Left ventricle myocardium inferior (tissue), 1 donor: Measurements from ENCODE around the gene SLIT3. TPM values are rescaled to one million over a fixed set of nuclear protein-coding genes. Genes with fewer than 3 reads are reported as not detected.
A peak's percentile ranks its signal among the peaks of the same experiment; 100 is the strongest.

Source experiments
- DNase-seq: peaks from one replicate; pipeline ENCODE4 v3.0.0-alpha.2; 2020
- H3K27ac ChIP-seq: fragments of 200-600 bp; replicated peaks from 2 replicates; pipeline ENCODE4 v1.8.0; 2021
- H3K27me3 ChIP-seq: fragments of 200-600 bp; 2 replicates; pipeline ENCODE4 v1.8.0; 2021; ENCODE audit warnings: low read depth
- H3K36me3 ChIP-seq: fragments of 200-600 bp; 2 replicates; pipeline ENCODE4 v1.8.0; 2021
- H3K4me1 ChIP-seq: fragments of 200-600 bp; 2 replicates; pipeline ENCODE4 v1.8.0; 2021
- H3K4me3 ChIP-seq: fragments of 200-600 bp; 2 replicates; pipeline ENCODE4 v1.8.0; 2021; ENCODE audit warnings: mild to moderate bottlenecking, moderate library complexity
- H3K9me3 ChIP-seq: fragments of 200-600 bp; replicated peaks from 2 replicates; pipeline ENCODE4 v1.8.0; 2021
- CTCF ChIP-seq: fragments of 200-600 bp; IDR thresholded peaks from 2 replicates; pipeline ENCODE4 v1.8.0; 2021; ENCODE audit warnings: antibody characterized with exemption, mild to moderate bottlenecking, borderline replicate concordance
- intact Hi-C: fragments of 100-400 bp; cut with micrococcal nuclease; formaldehyde crosslinking; loops from one replicate; pipeline ENCODE4 v1.11.0; 2022
- total RNA-seq: library from RNA; stranded (reverse); fragmentation: NEBNext Ultra II Directional; extraction: Animal tissue kit (Norgen Biotek cat#: 25700); gene quantifications from one replicate; pipeline ENCODE4 v1.2.1, GENCODE V29; 2021
- donor health status: DM: no; HTN: yes; CAD: no; lungs with severe emphysema.

Gene SLIT3
- total RNA-seq, 1 donor from 2014 or later, result 22.7 TPM

- H3K36me3 ChIP-seq, result no peaks in the 10 kb centered on the region
- DNase-seq, result no peak
- intact Hi-C loops, result no loop called here
- no peaks in the 10 kb centered on the region for H3K27me3 ChIP-seq
- peaks cover 19% of the 10 kb centered on the region for H3K4me1 ChIP-seq
- H3K27ac ChIP-seq, result no peak overlapping the region
- H3K4me3 ChIP-seq, result no peak overlapping the region
- TF ChIP-seq CTCF, result no peak
- H3K9me3 ChIP-seq, result peaks cover 10% of the 10 kb centered on the region
Measured at GRCh38 chr5:169164481-169164925, 136.4 kb downstream of the SLIT3 start.

- H3K4me1 ChIP-seq, result peaks cover 19% of the 10 kb centered on the region
- TF ChIP-seq CTCF, result no peak
- H3K9me3 ChIP-seq, result peaks cover 31% of the 10 kb centered on the region
- intact Hi-C loops, result no loop called here
- no peaks in the 10 kb centered on the region for H3K36me3 ChIP-seq
- no peak for DNase-seq
- H3K4me3 ChIP-seq, result no peak overlapping the region
- no peaks in the 10 kb centered on the region for H3K27me3 ChIP-seq
- no peak overlapping the region for H3K27ac ChIP-seq
Measured at GRCh38 chr5:169162407-169162806, 138.5 kb downstream of the SLIT3 start.

- intact Hi-C loops, result no loop called here
- Histone ChIP-seq H3K36me3 (no peaks in the 10 kb centered on the region), H3K27ac (peak overlapping the region; percentile 27), H3K4me3 (peak overlapping the region; percentile 4), H3K9me3 (peaks cover 36% of the 10 kb centered on the region), H3K27me3 (no peaks in the 10 kb centered on the region), H3K4me1 (peaks cover 19% of the 10 kb centered on the region)
- TF ChIP-seq CTCF, result no peak
- DNase-seq, result peak; percentile 17
Measured at GRCh38 chr5:169161022-169161680, 139.8 kb downstream of the SLIT3 start.

GRCh38 chr5:169160405-169160901 is 140.5 kb downstream of the SLIT3 start:
- peaks cover 19% of the 10 kb centered on the region for H3K4me1 ChIP-seq
- H3K9me3 ChIP-seq, result peaks cover 36% of the 10 kb centered on the region
- no peak for DNase-seq
- no peaks in the 10 kb centered on the region for H3K36me3 ChIP-seq
- no peak for TF ChIP-seq CTCF
- H3K27me3 ChIP-seq, result no peaks in the 10 kb centered on the region
- peak overlapping the region; percentile 27 for H3K27ac ChIP-seq
- intact Hi-C loops, result no loop called here
- no peak overlapping the region for H3K4me3 ChIP-seq

- DNase-seq, result no peak
- Histone ChIP-seq H3K4me3 (no peak overlapping the region), H3K4me1 (peaks cover 13% of the 10 kb centered on the region), H3K36me3 (no peaks in the 10 kb centered on the region), H3K27me3 (no peaks in the 10 kb centered on the region), H3K27ac (no peak overlapping the region), H3K9me3 (peaks cover 36% of the 10 kb centered on the region)
- intact Hi-C loops, result no loop called here
- no peak for TF ChIP-seq CTCF
Measured at GRCh38 chr5:169158764-169159163, 142.2 kb downstream of the SLIT3 start.
